ENCODE measurements around the gene HS3ST3A1. TPM values are rescaled to one million over a fixed set of nuclear protein-coding genes. Genes with fewer than 3 reads are reported as not detected.

The HS3ST3A1 gene
- total and polyA plus RNA-seq, 2 experiments from 2014 or later: 5.4 to 24.1 TPM

DNA sequence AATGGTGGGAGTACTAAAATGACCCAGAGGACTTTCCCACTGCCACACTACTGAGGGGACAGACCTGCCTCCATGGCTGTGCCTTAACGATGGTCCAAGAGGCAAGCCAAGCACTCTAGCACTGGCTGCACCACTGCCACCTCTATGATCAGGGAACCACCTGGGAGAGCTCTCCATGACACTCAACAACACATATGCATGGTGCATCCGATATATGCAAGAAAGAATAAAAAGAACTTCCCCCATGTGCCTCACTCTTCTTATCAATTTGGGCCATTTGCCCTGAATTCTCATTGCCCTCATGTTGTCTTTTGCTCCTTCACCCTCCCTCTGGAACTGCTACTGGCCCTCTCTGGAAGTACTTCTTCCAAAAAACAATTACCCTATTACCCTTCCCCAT is 99.5 kb downstream of the HS3ST3A1 start (continued):
- TF ChIP-seq, protein P1, sequence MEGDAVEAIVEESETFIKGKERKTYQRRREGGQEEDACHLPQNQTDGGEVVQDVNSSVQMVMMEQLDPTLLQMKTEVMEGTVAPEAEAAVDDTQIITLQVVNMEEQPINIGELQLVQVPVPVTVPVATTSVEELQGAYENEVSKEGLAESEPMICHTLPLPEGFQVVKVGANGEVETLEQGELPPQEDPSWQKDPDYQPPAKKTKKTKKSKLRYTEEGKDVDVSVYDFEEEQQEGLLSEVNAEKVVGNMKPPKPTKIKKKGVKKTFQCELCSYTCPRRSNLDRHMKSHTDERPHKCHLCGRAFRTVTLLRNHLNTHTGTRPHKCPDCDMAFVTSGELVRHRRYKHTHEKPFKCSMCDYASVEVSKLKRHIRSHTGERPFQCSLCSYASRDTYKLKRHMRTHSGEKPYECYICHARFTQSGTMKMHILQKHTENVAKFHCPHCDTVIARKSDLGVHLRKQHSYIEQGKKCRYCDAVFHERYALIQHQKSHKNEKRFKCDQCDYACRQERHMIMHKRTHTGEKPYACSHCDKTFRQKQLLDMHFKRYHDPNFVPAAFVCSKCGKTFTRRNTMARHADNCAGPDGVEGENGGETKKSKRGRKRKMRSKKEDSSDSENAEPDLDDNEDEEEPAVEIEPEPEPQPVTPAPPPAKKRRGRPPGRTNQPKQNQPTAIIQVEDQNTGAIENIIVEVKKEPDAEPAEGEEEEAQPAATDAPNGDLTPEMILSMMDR (conservative IDR thresholded peaks at IDR 0.05; ENCODE audit: low read depth in 2 of 2): no peak
- no peak for TF ChIP-seq NANOG (IDR thresholded peaks at IDR 0.05; ENCODE audit: borderline replicate concordance)
- TF ChIP-seq, protein P2, sequence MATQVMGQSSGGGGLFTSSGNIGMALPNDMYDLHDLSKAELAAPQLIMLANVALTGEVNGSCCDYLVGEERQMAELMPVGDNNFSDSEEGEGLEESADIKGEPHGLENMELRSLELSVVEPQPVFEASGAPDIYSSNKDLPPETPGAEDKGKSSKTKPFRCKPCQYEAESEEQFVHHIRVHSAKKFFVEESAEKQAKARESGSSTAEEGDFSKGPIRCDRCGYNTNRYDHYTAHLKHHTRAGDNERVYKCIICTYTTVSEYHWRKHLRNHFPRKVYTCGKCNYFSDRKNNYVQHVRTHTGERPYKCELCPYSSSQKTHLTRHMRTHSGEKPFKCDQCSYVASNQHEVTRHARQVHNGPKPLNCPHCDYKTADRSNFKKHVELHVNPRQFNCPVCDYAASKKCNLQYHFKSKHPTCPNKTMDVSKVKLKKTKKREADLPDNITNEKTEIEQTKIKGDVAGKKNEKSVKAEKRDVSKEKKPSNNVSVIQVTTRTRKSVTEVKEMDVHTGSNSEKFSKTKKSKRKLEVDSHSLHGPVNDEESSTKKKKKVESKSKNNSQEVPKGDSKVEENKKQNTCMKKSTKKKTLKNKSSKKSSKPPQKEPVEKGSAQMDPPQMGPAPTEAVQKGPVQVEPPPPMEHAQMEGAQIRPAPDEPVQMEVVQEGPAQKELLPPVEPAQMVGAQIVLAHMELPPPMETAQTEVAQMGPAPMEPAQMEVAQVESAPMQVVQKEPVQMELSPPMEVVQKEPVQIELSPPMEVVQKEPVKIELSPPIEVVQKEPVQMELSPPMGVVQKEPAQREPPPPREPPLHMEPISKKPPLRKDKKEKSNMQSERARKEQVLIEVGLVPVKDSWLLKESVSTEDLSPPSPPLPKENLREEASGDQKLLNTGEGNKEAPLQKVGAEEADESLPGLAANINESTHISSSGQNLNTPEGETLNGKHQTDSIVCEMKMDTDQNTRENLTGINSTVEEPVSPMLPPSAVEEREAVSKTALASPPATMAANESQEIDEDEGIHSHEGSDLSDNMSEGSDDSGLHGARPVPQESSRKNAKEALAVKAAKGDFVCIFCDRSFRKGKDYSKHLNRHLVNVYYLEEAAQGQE (IDR thresholded peaks at IDR 0.05; ENCODE audit: unreplicated experiment): no peak
- no peak for TF ChIP-seq STAT1 (IDR thresholded peaks at IDR 0.05; ENCODE audit: unreplicated experiment)
- TF ChIP-seq ZNF114 (CRISPR knock-in tag; IDR thresholded peaks at IDR 0.05): no peak

DNA sequence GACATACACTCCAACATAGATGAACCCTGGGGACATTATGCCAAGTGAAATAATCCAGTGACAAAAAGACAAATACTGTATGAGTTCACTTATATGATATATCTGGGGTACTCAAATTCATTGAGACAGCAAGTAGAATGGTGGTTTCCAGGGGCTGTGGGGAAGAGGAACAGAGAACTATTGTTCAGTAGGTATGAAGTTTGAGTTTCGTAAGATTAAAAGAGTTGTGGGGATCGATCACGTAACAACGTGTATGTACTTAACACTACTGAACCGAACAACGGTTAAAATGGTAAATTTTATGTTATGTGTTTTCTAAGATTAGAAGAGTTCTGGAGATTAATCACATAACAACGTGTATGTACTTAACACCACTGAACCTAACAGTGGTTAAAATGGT is 100.8 kb downstream of the HS3ST3A1 start:
- ATAC-seq: no peak
- no peaks in the 10 kb centered on the region for H3K4me1 Mint-ChIP-seq
- TF ChIP-seq POLR2AphosphoS5 (IDR thresholded peaks at IDR 0.05; ENCODE audit: low read depth) (no peak), EZH2 (IDR thresholded peaks at IDR 0.05; ENCODE audit: low read depth, unreplicated experiment) (no peak), EZH2phosphoT487 (IDR thresholded peaks at IDR 0.05; ENCODE audit: unreplicated experiment) (no peak), CREB1 (CRISPR knock-in tag; IDR thresholded peaks at IDR 0.05; ENCODE audit: low read depth) (no peak), ZNF331 (CRISPR knock-in tag; IDR thresholded peaks at IDR 0.05; ENCODE audit: low read depth) (no peak), JUNB (IDR thresholded peaks at IDR 0.05; ENCODE audit: unreplicated experiment) (no peak), STAT1 (IDR thresholded peaks at IDR 0.05; ENCODE audit: unreplicated experiment) (no peak), ZNF114 (CRISPR knock-in tag; IDR thresholded peaks at IDR 0.05) (no peak)
- TF ChIP-seq, protein P3, sequence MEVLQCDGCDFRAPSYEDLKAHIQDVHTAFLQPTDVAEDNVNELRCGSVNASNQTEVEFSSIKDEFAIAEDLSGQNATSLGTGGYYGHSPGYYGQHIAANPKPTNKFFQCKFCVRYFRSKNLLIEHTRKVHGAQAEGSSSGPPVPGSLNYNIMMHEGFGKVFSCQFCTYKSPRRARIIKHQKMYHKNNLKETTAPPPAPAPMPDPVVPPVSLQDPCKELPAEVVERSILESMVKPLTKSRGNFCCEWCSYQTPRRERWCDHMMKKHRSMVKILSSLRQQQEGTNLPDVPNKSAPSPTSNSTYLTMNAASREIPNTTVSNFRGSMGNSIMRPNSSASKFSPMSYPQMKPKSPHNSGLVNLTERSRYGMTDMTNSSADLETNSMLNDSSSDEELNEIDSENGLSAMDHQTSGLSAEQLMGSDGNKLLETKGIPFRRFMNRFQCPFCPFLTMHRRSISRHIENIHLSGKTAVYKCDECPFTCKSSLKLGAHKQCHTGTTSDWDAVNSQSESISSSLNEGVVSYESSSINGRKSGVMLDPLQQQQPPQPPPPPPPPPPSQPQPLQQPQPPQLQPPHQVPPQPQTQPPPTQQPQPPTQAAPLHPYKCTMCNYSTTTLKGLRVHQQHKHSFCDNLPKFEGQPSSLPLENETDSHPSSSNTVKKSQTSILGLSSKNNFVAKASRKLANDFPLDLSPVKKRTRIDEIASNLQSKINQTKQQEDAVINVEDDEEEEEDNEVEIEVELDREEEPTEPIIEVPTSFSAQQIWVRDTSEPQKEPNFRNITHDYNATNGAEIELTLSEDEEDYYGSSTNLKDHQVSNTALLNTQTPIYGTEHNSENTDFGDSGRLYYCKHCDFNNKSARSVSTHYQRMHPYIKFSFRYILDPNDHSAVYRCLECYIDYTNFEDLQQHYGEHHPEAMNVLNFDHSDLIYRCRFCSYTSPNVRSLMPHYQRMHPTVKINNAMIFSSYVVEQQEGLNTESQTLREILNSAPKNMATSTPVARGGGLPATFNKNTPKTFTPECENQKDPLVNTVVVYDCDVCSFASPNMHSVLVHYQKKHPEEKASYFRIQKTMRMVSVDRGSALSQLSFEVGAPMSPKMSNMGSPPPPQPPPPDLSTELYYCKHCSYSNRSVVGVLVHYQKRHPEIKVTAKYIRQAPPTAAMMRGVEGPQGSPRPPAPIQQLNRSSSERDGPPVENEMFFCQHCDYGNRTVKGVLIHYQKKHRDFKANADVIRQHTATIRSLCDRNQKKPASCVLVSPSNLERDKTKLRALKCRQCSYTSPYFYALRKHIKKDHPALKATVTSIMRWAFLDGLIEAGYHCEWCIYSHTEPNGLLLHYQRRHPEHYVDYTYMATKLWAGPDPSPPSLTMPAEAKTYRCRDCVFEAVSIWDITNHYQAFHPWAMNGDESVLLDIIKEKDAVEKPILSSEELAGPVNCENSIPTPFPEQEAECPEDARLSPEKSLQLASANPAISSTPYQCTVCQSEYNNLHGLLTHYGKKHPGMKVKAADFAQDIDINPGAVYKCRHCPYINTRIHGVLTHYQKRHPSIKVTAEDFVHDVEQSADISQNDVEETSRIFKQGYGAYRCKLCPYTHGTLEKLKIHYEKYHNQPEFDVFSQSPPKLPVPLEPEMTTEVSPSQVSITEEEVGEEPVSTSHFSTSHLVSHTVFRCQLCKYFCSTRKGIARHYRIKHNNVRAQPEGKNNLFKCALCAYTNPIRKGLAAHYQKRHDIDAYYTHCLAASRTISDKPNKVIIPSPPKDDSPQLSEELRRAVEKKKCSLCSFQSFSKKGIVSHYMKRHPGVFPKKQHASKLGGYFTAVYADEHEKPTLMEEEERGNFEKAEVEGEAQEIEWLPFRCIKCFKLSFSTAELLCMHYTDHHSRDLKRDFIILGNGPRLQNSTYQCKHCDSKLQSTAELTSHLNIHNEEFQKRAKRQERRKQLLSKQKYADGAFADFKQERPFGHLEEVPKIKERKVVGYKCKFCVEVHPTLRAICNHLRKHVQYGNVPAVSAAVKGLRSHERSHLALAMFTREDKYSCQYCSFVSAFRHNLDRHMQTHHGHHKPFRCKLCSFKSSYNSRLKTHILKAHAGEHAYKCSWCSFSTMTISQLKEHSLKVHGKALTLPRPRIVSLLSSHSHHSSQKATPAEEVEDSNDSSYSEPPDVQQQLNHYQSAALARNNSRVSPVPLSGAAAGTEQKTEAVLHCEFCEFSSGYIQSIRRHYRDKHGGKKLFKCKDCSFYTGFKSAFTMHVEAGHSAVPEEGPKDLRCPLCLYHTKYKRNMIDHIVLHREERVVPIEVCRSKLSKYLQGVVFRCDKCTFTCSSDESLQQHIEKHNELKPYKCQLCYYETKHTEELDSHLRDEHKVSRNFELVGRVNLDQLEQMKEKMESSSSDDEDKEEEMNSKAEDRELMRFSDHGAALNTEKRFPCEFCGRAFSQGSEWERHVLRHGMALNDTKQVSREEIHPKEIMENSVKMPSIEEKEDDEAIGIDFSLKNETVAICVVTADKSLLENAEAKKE (CRISPR knock-in tag; IDR thresholded peaks at IDR 0.05): no peak
- TF ChIP-seq, protein P1 (conservative IDR thresholded peaks at IDR 0.05; ENCODE audit: low read depth in 2 of 2): no peak

More for the DNA sequence above, 100.8 kb downstream of the HS3ST3A1 start:
- Mint-ChIP-seq H3K27ac (no peak overlapping the region), H3K27me3 (ENCODE audit: insufficient read depth, low read depth, poor library complexity) (no peaks in the 10 kb centered on the region), H3K4me3 (no peak overlapping the region), H3K9me3 (no peaks in the 10 kb centered on the region), H3K36me3 (ENCODE audit: low read depth) (no peaks in the 10 kb centered on the region; the same call in 2 of the 3 replicates)
- Histone ChIP-seq H3K4me2 (no peak overlapping the region), H2AFZ (no peak overlapping the region), H3K4me3 (no peak overlapping the region), H3F3A (replicated peaks; ENCODE audit: low read depth) (no peaks in the 10 kb centered on the region), H3K9me2 (ENCODE audit: insufficient read depth) (no peaks in the 10 kb centered on the region), H3K27ac (ENCODE audit: low read depth) (no peak overlapping the region), H3K79me2 (replicated peaks; ENCODE audit: insufficient read depth) (no peaks in the 10 kb centered on the region; the same call in 1 of the 2 replicates), H3K27me3 (ENCODE audit: insufficient read depth) (no peaks in the 10 kb centered on the region), H4K20me1 (replicated peaks; ENCODE audit: insufficient read depth) (no peaks in the 10 kb centered on the region), H3K36me3 (ENCODE audit: insufficient read depth) (no peaks in the 10 kb centered on the region), H3K4me1 (ENCODE audit: insufficient read depth) (no peaks in the 10 kb centered on the region)
- no peak for DNase-seq (ENCODE audit: low spot score)
